CD4-positive, alpha-beta T cell treated with Interleukin-2 at 100 ng/mL for 4 hours (primary cell): Measurements from ENCODE around the gene SGK2.
"Not testable (repeated sequence)": the region's sequence is repeated elsewhere in the genome, so short reads cannot be mapped to it uniquely, and the experiment has no call there.

Experiments
- DNase-seq: peaks from one replicate; pipeline ENCODE4 v3.0.0-alpha.2; 2020; ENCODE audit warnings: low spot score

The SGK2 gene

DNA sequence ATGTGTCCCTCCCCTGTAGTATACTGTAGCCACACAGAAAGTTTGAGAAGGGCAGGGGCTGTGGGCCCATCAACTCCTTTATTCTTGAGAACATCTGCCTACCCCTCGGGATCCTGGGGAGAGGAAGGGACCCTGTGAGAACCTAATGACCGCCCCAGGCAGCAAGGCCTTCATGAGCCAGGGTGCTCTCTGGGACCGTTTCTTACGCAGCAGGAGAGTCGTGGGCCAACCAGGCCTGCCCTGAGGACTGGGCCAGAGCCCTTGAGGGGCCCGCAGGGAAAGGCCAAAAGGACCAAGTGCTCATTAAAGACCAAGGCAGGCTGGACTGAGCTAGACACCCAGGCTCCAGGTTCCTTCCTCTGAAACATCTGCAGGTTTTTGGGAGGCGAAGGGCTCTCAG is 5.2 kb downstream of the SGK2 start:
- no peak for DNase-seq

DNA sequence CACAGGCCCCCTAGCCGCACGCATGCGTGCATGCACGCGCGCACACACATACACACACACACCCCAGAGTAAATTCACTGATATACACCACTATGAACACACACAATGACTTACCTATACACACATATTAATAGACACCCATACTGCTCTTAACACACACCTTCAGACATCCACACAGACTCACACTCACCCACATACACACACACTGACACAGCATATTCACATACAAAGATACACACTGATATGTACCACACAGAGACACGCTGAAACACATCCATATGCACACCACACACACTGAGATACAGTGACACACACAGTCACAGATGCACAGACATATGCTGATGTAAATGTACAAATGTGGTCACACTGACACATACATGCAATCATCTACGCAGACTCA is 5.6 kb downstream of the SGK2 start:
- no peak for DNase-seq

- DNase-seq, result no peak
Observed at GRCh38 chr20:43564993-43565757, 6.3 kb downstream of the SGK2 start.

- DNase-seq, result no peak
Observed at GRCh38 chr20:43565758-43566104, 6.9 kb downstream of the SGK2 start.

- DNase-seq, result no peak
Observed at GRCh38 chr20:43567477-43567876, 8.7 kb downstream of the SGK2 start.

- DNase-seq, result no peak
Observed at GRCh38 chr20:43568706-43569105, 9.9 kb downstream of the SGK2 start.

- DNase-seq, result no peak
Observed at GRCh38 chr20:43569282-43569681, 10.5 kb downstream of the SGK2 start.

DNA sequence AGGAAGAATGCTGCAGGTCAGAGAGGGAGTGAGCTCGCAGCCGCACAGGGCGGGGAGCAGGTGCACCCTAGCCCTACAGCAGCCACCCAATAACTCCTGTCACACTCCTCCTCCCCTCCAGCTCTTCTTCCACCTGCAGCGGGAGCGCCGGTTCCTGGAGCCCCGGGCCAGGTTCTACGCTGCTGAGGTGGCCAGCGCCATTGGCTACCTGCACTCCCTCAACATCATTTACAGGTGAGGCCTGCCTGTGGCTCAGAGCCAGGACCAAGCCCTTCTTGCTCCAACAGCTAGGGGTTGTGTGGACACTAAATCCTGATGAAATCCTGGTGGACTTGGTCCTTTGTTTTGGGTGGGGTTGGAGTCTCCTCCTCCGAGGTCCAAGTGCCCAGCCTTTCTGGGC is 11.7 kb downstream of the SGK2 start:
- DNase-seq, result no peak

- DNase-seq, result no peak
Observed at GRCh38 chr20:43571310-43571709, 12.5 kb downstream of the SGK2 start.

DNA sequence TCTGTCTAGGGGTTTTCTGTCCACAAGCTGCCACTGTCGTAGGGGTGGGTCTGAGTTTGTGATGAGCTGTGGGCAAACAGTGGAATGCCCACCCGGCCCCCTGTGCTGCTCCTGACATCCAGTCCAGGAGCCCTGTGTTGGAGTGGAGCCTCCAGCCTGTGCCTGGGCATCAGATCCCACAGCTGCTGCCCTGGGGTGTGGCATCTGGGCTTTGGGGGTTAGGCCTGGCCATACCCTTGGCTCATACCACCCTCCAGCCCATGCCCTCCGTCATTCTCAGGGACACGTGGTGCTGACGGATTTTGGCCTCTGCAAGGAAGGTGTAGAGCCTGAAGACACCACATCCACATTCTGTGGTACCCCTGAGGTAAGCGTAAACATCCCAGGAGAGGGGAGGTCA is 12.9 kb downstream of the SGK2 start:
- DNase-seq, result no peak

DNA sequence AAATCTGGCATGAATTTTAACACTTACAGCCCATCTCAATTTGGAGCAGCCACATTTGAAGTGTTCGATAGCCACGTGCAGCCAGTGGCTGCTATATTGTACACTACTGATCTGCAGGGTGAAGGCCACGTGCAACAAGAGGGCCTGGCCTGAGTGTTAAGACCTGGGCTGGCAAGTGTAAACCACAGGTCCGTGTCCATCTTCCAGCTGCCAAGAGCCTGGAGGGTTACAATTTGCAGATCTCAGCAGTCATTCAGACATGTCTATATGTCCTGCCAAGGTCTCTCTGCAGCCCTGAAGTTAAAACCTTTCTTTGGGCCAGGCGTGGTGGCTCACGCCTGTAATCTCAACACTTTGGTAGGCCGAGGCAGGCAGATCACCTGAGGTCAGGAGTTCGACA is 14.1 kb downstream of the SGK2 start:
- DNase-seq, result no peak

GRCh38 chr20:43576108-43576507 is 17.3 kb downstream of the SGK2 start:
- DNase-seq, result no peak

GRCh38 chr20:43579861-43580793 is 21.3 kb downstream of the SGK2 start:
- DNase-seq, result no peak

DNA sequence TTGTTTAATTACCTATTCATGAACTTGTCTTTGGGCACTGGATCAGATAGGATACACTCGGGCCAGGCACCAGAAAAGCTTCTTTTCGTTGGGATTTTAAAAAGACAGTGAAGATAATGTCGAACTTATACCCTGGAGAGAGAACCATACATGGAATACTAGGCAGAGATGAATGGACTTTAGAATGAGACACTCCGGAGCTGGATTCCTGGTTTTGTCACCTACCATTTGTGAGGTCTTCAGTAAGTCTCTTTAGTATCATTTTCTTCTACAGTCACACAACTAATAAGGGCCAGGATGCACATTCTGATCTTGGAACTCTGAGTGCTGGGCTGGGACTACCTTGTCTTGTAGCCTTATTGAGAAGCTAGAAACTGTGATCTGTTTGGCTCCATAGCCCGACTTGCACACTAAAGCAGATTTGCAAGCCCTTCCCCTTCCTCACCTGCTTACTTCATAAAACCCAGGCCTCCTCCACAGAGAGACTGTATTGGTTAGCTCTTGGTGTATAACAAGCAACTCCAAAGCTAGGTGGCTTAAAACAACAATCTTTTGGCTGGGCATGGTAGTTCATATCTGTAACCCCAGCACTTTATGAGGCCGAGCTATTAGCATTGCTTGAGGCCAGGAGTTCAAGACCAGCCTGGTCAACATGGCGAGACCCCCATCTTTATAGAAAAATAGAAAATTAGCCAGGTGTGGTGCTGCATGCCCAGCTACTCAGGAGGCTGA is 24.5 kb downstream of the SGK2 start:
- no peak for DNase-seq

DNA sequence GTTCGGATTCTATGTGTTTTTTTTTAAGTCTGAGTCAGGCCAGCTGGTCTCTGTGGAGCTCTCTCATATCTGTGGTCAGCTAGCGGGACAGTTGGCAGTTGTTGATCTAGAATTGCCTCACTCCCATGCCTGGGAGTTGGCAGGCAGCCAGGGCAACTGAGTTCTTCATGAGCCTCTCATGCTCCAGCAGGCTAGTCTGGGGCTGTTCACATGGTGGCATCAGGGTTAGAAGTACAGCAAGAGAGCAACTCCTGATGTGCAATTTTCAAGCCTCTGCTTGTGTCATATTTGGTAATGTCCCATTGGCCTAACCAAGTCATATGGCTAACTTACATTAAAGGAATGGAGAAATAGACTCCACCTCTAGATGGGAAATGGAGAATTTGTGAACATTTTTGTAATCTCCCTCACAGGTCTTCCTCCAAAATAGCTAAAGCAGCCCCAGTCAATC is 25.2 kb downstream of the SGK2 start:
- no peak for DNase-seq

DNA sequence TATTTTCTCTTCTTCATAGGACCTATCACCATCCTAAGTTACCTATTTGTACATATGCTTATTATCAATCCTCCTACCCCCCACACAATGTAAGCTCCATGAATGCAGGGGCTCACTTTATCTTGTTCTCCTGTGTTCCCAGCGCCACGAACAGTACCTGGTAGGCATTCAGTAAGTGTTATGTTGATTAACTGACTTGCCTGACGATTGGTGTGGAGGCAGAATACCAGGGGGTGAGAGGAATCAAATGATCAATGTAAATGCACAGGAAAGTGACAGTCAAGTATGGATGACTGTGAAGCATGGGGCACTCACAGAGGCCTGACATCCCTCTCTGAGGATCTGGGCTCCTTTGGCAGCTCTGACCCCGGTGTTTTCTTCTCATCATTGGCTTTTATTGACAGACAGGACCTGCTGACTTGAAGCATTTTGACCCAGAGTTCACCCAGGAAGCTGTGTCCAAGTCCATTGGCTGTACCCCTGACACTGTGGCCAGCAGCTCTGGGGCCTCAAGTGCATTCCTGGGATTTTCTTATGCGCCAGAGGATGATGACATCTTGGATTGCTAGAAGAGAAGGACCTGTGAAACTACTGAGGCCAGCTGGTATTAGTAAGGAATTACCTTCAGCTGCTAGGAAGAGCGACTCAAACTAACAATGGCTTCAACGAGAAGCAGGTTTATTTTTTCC is 25.8 kb downstream of the SGK2 start:
- DNase-seq, result no peak

DNA sequence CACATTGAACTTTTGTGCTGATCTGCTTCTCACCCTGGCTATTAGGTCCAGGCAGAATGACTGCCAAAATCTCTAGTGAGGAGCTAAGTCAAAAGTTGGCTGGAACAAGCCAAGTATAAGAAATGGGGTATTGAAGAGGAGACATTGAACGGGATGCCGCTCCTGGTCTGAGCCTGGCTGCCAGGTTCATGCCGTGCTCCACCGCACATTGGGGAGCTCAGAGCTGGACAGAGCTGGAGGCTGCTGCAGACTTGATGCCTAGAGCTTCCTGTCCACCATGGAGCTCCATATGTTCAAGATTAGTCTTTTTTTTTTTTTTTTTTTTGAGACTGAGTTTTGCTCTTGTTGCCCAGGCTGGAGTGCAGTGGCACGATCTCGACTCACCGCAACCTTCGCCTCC is 27.8 kb downstream of the SGK2 start:
- DNase-seq, result no peak

GRCh38 chr20:43588526-43588925 is 29.7 kb downstream of the SGK2 start:
- not testable (repeated sequence) for DNase-seq

GRCh38 chr20:43590036-43590391 is 31.2 kb downstream of the SGK2 start:
- DNase-seq, result peak; percentile 5

GRCh38 chr20:43590392-43591303 is 31.8 kb downstream of the SGK2 start, which contains the start of gene IFT52:
TSS of gene IFT52 (plus strand) at chr20:43590937. CDS start at chr20:43594699, 3,762 bp downstream.
- peak; percentile 87 for DNase-seq

- DNase-seq, result not testable (repeated sequence)
Observed at GRCh38 chr20:43601960-43602359, 43.1 kb downstream of the SGK2 start.
